Ishikawa (cell line): Measurements from ENCODE around the gene ENPP1.

ENCODE experiments used
- CEBPB ChIP-seq: IDR thresholded peaks from 2 replicates; pipeline ENCODE4 v1.6.1; 2012
- CREB1 ChIP-seq: IDR thresholded peaks from 2 replicates; pipeline ENCODE4 v1.6.1; 2012; ENCODE audit warnings: low read depth
- EGR1 ChIP-seq: IDR thresholded peaks from 2 replicates; pipeline ENCODE4 v1.6.1; 2012
- EP300 ChIP-seq: IDR thresholded peaks from 2 replicates; pipeline ENCODE4 v1.6.1; 2012; ENCODE audit warnings: borderline replicate concordance
- FOXM1 ChIP-seq: IDR thresholded peaks from 2 replicates; pipeline ENCODE4 v1.6.1; 2012; ENCODE audit warnings: low read depth, borderline replicate concordance
- MAX ChIP-seq: IDR thresholded peaks from 2 replicates; pipeline ENCODE4 v1.6.1; 2012
- NFIC ChIP-seq: IDR thresholded peaks from 2 replicates; pipeline ENCODE4 v1.6.1; 2012
- RAD21 ChIP-seq: IDR thresholded peaks from 2 replicates; pipeline ENCODE4 v1.6.1; 2012; ENCODE audit warnings: low read depth
- REST ChIP-seq: IDR thresholded peaks from 2 replicates; pipeline ENCODE4 v1.6.1; 2012; ENCODE audit warnings: low read depth, mild to moderate bottlenecking
- TAF1 ChIP-seq: IDR thresholded peaks from 2 replicates; pipeline ENCODE4 v1.6.1; 2012; ENCODE audit warnings: low read depth, mild to moderate bottlenecking
- TCF12 ChIP-seq: IDR thresholded peaks from 2 replicates; pipeline ENCODE4 v1.6.1; 2012; ENCODE audit warnings: low read depth
- TEAD4 ChIP-seq: IDR thresholded peaks from 2 replicates; pipeline ENCODE4 v1.6.1; 2012
- USF1 ChIP-seq: IDR thresholded peaks from 2 replicates; pipeline ENCODE4 v1.6.1; 2012
- YY1 ChIP-seq: IDR thresholded peaks from 2 replicates; pipeline ENCODE4 v1.6.1; 2012; ENCODE audit warnings: low read depth
- ZBTB7A ChIP-seq: IDR thresholded peaks from 2 replicates; pipeline ENCODE4 v1.6.1; 2012; ENCODE audit warnings: low read depth

The ENPP1 gene

GRCh38 chr6:131762984-131763383 is 44.8 kb upstream of the ENPP1 start:
- TF ChIP-seq TEAD4 (no peak), YY1 (no peak), TCF12 (no peak), REST (no peak), FOXM1 (no peak), EP300 (no peak), NFIC (no peak), USF1 (no peak), CREB1 (no peak), RAD21 (no peak), CEBPB (no peak), ZBTB7A (no peak), TAF1 (no peak), EGR1 (no peak), MAX (no peak)

- TF ChIP-seq RAD21 (no peak), EGR1 (no peak), USF1 (no peak), EP300 (no peak), TCF12 (no peak), TAF1 (no peak), NFIC (no peak), REST (no peak), FOXM1 (no peak), YY1 (no peak), CREB1 (no peak), CEBPB (no peak), TEAD4 (no peak), ZBTB7A (no peak), MAX (no peak)
These were observed 44.1 kb upstream of the ENPP1 start for GRCh38 chr6:131763749-131764148.

GRCh38 chr6:131764350-131764749 is 43.5 kb upstream of the ENPP1 start:
- TF ChIP-seq EGR1: no peak
- no peak for TF ChIP-seq TAF1
- no peak for TF ChIP-seq TCF12
- TF ChIP-seq CREB1: no peak
- TF ChIP-seq NFIC: no peak
- TF ChIP-seq EP300: no peak
- no peak for TF ChIP-seq USF1
- no peak for TF ChIP-seq ZBTB7A
- no peak for TF ChIP-seq TEAD4
- no peak for TF ChIP-seq MAX
- no peak for TF ChIP-seq CEBPB
- TF ChIP-seq REST: no peak
- TF ChIP-seq RAD21: no peak
- no peak for TF ChIP-seq FOXM1
- TF ChIP-seq YY1: no peak
